A673 (cell line): ENCODE data around the gene LAMB4. TPM values are rescaled to one million over a fixed set of nuclear protein-coding genes. Genes with fewer than 3 reads are reported as not detected.

Experiments
- BruUV-seq: library from RNA; stranded (reverse); fragments of 400-500 nt; replicated peaks from 2 replicates; lab custom pipeline; 2021; lab: Mats Ljungman, UMichigan
- CTCF ChIA-PET: fragments of 300-600 bp; sonication (Branson Sonifier 250); formaldehyde crosslinking; loops from one replicate; lab custom pipeline; 2022; ENCODE audit warnings: antibody characterized with exemption; lab: Charles Lee
- POLR2A ChIA-PET: fragments of 300-600 bp; sonication (Branson Sonifier 250); formaldehyde crosslinking; loops from one replicate; lab custom pipeline; 2022; ENCODE audit warnings: antibody characterized with exemption; ENCODE audit not compliant: low non-redundant PET; lab: Charles Lee
- DNase-seq: peaks from one replicate; pipeline ENCODE4 v3.0.0-alpha.2; 2015; ENCODE audit warnings: low spot score
- H3K27ac ChIP-seq: fragments of 200-600 bp; sonication (generic); 2 replicates; pipeline ENCODE4 v1.5.1; 2016; ENCODE audit warnings: mixed run types, low read depth, mild to moderate bottlenecking, mixed read lengths, antibody characterized with exemption, low read length; ENCODE audit not compliant: poor library complexity, severe bottlenecking
- H3K27me3 ChIP-seq: fragments of 200-600 bp; sonication (generic); replicated peaks from 2 replicates; pipeline ENCODE4 v1.6.1; 2017; ENCODE audit warnings: mixed run types, low read depth, mild to moderate bottlenecking, mixed read lengths, antibody characterized with exemption, low read length; ENCODE audit not compliant: insufficient read depth, poor library complexity
- H3K36me3 ChIP-seq: fragments of 200-600 bp; sonication (generic); 2 replicates; pipeline ENCODE4 v1.6.1; 2016; ENCODE audit warnings: mixed run types, mild to moderate bottlenecking, mixed read lengths, antibody characterized with exemption, low read length; ENCODE audit not compliant: insufficient read depth, poor library complexity, severe bottlenecking
- H3K4me1 ChIP-seq: fragments of 200-600 bp; sonication (generic); 2 replicates; pipeline ENCODE4 v1.6.1; 2017; ENCODE audit warnings: mixed run types, mild to moderate bottlenecking, mixed read lengths, antibody characterized with exemption, low read length; ENCODE audit not compliant: insufficient read depth, poor library complexity, severe bottlenecking
- H3K4me3 ChIP-seq: fragments of 200-600 bp; sonication (generic); 2 replicates; pipeline ENCODE4 v1.5.1; 2016; ENCODE audit warnings: low read depth, mixed run types, mild to moderate bottlenecking, mixed read lengths, low read length; ENCODE audit not compliant: poor library complexity, severe bottlenecking
- H3K9me3 ChIP-seq: fragments of 200-600 bp; sonication (generic); 2 replicates; pipeline ENCODE4 v1.6.1; 2016; ENCODE audit warnings: mixed run types, low read depth, mild to moderate bottlenecking, mixed read lengths, antibody characterized with exemption, low read length; ENCODE audit not compliant: poor library complexity, severe bottlenecking
- CTCF ChIP-seq: fragments of 300-800, 200-600 bp; sonication (generic); conservative IDR thresholded peaks from 2 replicates; pipeline ENCODE4 v1.5.1; 2017; ENCODE audit warnings: low read depth, mild to moderate bottlenecking, antibody characterized with exemption, low read length, moderate library complexity, mixed read lengths
- EZH2 ChIP-seq: fragments of 200-600 bp; sonication (generic); IDR thresholded peaks from 2 replicates; pipeline ENCODE4 v1.6.1; 2017; ENCODE audit warnings: borderline replicate concordance, low read depth, mild to moderate bottlenecking, mixed read lengths, antibody characterized with exemption, low read length; ENCODE audit not compliant: poor library complexity, severe bottlenecking
- intact Hi-C: fragments of 100-400 bp; cut with micrococcal nuclease; formaldehyde crosslinking; loops from one replicate; pipeline ENCODE4 v1.10.0; 2022; ENCODE audit not compliant: unreplicated experiment
- total RNA-seq: library from RNA; stranded (reverse); gene quantifications from 2 replicates; pipeline ENCODE4 v1.2.3, GENCODE V29; 2021

LAMB4 gene
- total RNA-seq, 1 experiment from 2014 or later = 0.21 TPM

GRCh38 chr7:108010377-108010776 is 119.8 kb downstream of the LAMB4 start:
- ChIA-PET CTCF (no interaction called here), POLR2A (no interaction called here)
- peaks cover 38% of the 10 kb centered on the region for H3K4me1 ChIP-seq
- no peaks in the 10 kb centered on the region for H3K27me3 ChIP-seq
- no peaks in the 10 kb centered on the region for H3K9me3 ChIP-seq
- intact Hi-C loops = no loop called here
- TF ChIP-seq EZH2 (no peak), CTCF (no peak)
- no peak for DNase-seq
- peak overlapping the region; percentile 70 for H3K27ac ChIP-seq
- no peak overlapping the region for H3K4me3 ChIP-seq
- no TSS peak for BruUV-seq
- no peaks in the 10 kb centered on the region for H3K36me3 ChIP-seq

- intact Hi-C loops = no loop called here
- ChIA-PET CTCF (no interaction called here), POLR2A (no interaction called here)
- no TSS peak for BruUV-seq
- H3K4me3 ChIP-seq = no peak overlapping the region
- peaks cover 38% of the 10 kb centered on the region for H3K4me1 ChIP-seq
- no peak for DNase-seq
- no peaks in the 10 kb centered on the region for H3K36me3 ChIP-seq
- H3K27me3 ChIP-seq = no peaks in the 10 kb centered on the region
- H3K9me3 ChIP-seq = no peaks in the 10 kb centered on the region
- TF ChIP-seq CTCF (no peak), EZH2 (no peak)
- peak overlapping the region; percentile 70 for H3K27ac ChIP-seq
Measured at GRCh38 chr7:108009873-108010272, 120.3 kb downstream of the LAMB4 start.

- no peak overlapping the region for H3K4me3 ChIP-seq
- H3K36me3 ChIP-seq = no peaks in the 10 kb centered on the region
- no TSS peak for BruUV-seq
- POLR2A ChIA-PET = no interaction called here
- DNase-seq = no peak
- H3K4me1 ChIP-seq = peaks cover 38% of the 10 kb centered on the region
- intact Hi-C loops = no loop called here
- H3K27me3 ChIP-seq = no peaks in the 10 kb centered on the region
- CTCF ChIA-PET = no interaction called here
- no peak overlapping the region for H3K27ac ChIP-seq
- no peaks in the 10 kb centered on the region for H3K9me3 ChIP-seq
- TF ChIP-seq CTCF (no peak), EZH2 (no peak)
Measured at GRCh38 chr7:108008827-108009226, 121.3 kb downstream of the LAMB4 start.
